ENCODE results near the gene LGALS7. TPM values are rescaled to one million over a fixed set of nuclear protein-coding genes. Genes with fewer than 3 reads are reported as not detected.
A peak's percentile ranks its signal among the peaks of the same experiment; 100 is the strongest.
"Not testable (repeated sequence)": the region's sequence is repeated elsewhere in the genome, so short reads cannot be mapped to it uniquely, and the experiment has no call there.

The LGALS7 gene
- total RNA-seq, 2 donors from 2014 or later = not detected

DNA sequence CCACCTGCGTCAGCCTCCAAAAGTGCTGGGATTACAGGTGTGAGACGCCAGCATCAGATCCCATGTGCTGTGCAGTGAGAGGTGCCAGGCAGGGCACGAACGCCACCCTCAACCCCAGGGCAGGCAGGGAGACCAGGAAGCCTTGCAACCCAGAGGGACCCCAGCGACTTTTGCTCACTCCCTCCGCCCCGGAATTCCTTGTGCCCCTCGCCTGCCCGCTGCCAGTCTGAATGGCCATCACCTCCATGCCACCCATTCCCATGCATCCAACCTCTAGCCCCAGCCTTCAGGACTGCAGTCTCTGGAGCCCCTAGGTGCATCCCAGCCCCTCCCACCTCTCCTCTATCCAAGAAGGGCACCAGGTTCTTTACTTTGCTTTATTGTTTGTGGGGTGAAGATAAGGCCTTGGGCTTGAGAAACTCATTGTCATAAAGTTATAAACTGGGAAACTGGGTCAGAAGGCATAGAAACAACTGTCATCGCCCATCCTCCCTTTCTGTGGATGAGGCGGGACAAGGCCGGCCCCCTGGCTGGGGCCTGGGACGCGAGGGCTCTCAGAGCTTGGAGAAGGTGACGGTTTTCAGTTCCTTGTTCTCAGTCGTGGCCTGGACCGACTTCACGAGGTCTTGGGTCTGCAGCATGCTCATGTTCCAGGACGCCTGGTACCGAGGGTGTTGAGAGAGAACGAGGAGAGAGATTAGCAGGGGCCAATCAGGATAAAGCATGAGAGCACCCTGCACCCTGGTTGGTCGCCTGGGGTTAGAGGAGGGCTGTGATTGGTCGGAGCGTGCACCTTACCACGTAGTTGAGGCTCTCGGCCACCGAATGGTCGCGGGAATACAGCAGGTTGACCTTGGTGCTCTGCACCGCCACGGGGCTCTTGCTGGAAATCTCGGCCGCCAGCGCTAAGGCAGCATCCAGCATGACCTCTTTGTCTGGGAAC is 42.0 kb upstream of the LGALS7 start:
- intact Hi-C loops (cut with DNase I) = no loop called here
- DNase-seq = no peak
- H3K27me3 ChIP-seq = no peaks in the 10 kb centered on the region
- H3K27ac ChIP-seq = no peak overlapping the region
- no peaks in the 10 kb centered on the region for H3K9me3 ChIP-seq
- ATAC-seq = no peak
- 91% methylated on average over 26 to 33 of the region's 34 CpGs for WGBS, 2 donors
- H3K36me3 ChIP-seq (replicated peaks in 1 of 2; ENCODE audit: insufficient read depth in 1 of 2, low read depth in 2 of 2) = peaks cover 0 to 9% of the 10 kb centered on the region in 2 donors
- H3K4me1 ChIP-seq = peaks cover 22% of the 10 kb centered on the region
- no peak overlapping the region for H3K4me3 ChIP-seq
- TF ChIP-seq POLR2A (IDR thresholded peaks at IDR 0.05) = no peak
- TF ChIP-seq, protein P1, sequence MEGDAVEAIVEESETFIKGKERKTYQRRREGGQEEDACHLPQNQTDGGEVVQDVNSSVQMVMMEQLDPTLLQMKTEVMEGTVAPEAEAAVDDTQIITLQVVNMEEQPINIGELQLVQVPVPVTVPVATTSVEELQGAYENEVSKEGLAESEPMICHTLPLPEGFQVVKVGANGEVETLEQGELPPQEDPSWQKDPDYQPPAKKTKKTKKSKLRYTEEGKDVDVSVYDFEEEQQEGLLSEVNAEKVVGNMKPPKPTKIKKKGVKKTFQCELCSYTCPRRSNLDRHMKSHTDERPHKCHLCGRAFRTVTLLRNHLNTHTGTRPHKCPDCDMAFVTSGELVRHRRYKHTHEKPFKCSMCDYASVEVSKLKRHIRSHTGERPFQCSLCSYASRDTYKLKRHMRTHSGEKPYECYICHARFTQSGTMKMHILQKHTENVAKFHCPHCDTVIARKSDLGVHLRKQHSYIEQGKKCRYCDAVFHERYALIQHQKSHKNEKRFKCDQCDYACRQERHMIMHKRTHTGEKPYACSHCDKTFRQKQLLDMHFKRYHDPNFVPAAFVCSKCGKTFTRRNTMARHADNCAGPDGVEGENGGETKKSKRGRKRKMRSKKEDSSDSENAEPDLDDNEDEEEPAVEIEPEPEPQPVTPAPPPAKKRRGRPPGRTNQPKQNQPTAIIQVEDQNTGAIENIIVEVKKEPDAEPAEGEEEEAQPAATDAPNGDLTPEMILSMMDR (IDR thresholded peaks at IDR 0.05) = no peak

DNA sequence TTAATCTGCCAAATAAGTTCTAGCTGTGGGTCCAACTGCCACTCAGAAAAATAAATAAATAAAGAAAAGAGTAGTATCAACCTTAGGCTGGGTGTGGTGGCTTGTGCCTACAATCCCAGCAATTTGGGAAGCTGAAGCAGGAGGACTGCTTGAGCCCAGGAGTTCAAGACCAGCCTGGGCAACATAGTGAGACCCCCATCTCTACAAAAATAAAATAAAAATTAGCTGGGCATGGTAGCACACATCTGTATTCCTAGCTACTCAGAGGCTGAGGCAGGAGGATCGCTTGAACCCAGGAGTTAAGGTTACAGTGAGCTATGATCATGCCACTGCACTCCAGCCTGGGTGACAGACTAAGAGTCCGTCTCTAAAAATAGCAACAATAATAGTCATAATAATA is 40.6 kb upstream of the LGALS7 start:
- H3K9me3 ChIP-seq; intact Hi-C loops (cut with DNase I); H3K36me3 ChIP-seq (replicated peaks in 1 of 2; ENCODE audit: insufficient read depth in 1 of 2, low read depth in 2 of 2); DNase-seq; H3K27me3 ChIP-seq; H3K4me3 ChIP-seq: not testable (repeated sequence)
- peak overlapping the region in 2 of 4 donors; percentile 14 to 77 for H3K27ac ChIP-seq
- peaks cover 15% of the 10 kb centered on the region for H3K4me1 ChIP-seq
- ATAC-seq = peak; percentile 5
- WGBS, 2 donors = 76 to 80% methylated on average over 2 of the region's 2 CpGs

DNA sequence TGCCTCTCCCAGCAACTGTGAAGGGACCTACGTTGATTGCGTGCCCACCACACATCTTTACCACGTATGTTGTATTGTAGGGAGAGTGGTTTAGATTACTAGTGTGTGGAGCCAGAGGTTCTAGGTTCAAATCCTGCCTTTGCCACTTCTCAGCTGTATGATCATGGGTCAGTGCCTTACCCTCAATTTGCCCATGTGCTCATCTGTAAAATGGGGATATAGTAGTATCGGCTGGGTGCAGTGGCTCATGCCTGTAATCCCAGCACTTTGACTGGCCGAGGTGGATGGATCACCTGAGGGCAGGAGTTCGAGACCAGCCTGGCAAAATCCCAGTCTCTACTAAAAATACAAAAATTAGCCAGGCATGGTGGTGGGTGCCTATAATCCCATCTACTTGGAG is 40.0 kb upstream of the LGALS7 start:
- no peak overlapping the region for H3K4me3 ChIP-seq
- no peak for TF ChIP-seq POLR2A (IDR thresholded peaks at IDR 0.05)
- TF ChIP-seq, protein P1 (IDR thresholded peaks at IDR 0.05) = no peak

DNA sequence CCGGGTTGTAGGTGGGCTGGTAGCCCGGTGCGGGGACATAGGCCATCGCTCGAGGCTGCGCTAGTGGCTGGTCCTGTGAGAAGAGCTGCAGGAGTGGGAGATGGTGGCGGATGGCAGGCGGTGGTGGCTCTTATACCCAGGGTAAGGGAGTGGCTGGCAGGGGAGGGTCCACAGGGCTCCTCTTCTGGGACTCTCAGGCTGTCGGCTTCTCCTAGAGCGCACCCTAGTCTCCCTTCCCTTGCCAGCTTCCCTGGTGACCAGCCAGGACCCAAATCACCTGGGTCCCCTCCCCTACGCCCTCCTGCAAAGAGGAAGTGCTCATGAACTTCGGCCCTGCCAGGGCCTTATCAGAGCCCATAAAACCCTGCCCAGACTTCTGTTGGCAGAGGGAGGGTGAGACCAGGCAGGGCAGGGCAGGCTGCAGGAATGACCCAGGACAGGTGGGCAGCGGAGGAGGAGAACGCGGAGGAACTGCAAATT is 39.6 kb upstream of the LGALS7 start, which contains the start of gene LGALS4:
TSS of gene LGALS4 (minus strand) at position 105 of the 480 bp plus-strand sequence. CDS start at position 46, 59 bp downstream.
- Histone ChIP-seq H3K4me1 (peaks cover 15% of the 10 kb centered on the region), H3K4me3 (no peak within 1 kb of the TSS), H3K27ac (peak within 1 kb of the TSS; percentile 65 to 77 (median 76)), H3K36me3 (replicated peaks in 1 of 2; ENCODE audit: insufficient read depth in 1 of 2, low read depth in 2 of 2) (peaks cover 0 to 9% of the 10 kb centered on the region in 2 donors), H3K27me3 (no peaks in the 10 kb centered on the region), H3K9me3 (no peaks in the 10 kb centered on the region)
- intact Hi-C loops (cut with DNase I) = no loop called here
- TF ChIP-seq, protein P1 (IDR thresholded peaks at IDR 0.05) = peak in 2 of 7 experiments; percentile 1 to 13
- peak; percentile 33 to 76 (median 72) for TF ChIP-seq POLR2A (IDR thresholded peaks at IDR 0.05)
- WGBS, 2 donors = 24 to 45% methylated on average over 9 to 15 of the region's 15 CpGs
- peak; percentile 86 to 94 (median 92) for DNase-seq
- ATAC-seq = peak; percentile 92

More for the DNA sequence above, 40.0 kb upstream of the LGALS7 start:
- WGBS, 2 donors = 55 to 57% methylated on average over 6 of the region's 6 CpGs
- DNase-seq = no peak
- intact Hi-C loops (cut with DNase I) = no loop called here
- no peak for ATAC-seq
- peaks cover 15% of the 10 kb centered on the region for H3K4me1 ChIP-seq
- H3K36me3 ChIP-seq (replicated peaks in 1 of 2; ENCODE audit: insufficient read depth in 1 of 2, low read depth in 2 of 2) = peaks cover 0 to 9% of the 10 kb centered on the region in 2 donors
- H3K27me3 ChIP-seq = no peaks in the 10 kb centered on the region
- H3K27ac ChIP-seq = peak overlapping the region; percentile 65 to 77 (median 76)
- no peaks in the 10 kb centered on the region for H3K9me3 ChIP-seq
